ENCODE measurements around the gene TMPRSS9. TPM values are rescaled to one million over a fixed set of nuclear protein-coding genes. Genes with fewer than 3 reads are reported as not detected.

Gene TMPRSS9
- total and polyA plus RNA-seq, 3 donors from 2014 or later: 3.5 to 9.8 (median 8.4) TPM

- H3K9me3 ChIP-seq: no peaks in the 10 kb centered on the region
- no peaks in the 10 kb centered on the region for H3K36me3 ChIP-seq (ENCODE audit: low read depth, missing control alignments)
- no peaks in the 10 kb centered on the region for H3K27me3 ChIP-seq
- no peak overlapping the region for H3K4me3 ChIP-seq
- no peak for DNase-seq
- WGBS, 2 donors: 76% methylated on average over 20 to 25 of the region's 25 CpGs
- TF ChIP-seq, protein P1, sequence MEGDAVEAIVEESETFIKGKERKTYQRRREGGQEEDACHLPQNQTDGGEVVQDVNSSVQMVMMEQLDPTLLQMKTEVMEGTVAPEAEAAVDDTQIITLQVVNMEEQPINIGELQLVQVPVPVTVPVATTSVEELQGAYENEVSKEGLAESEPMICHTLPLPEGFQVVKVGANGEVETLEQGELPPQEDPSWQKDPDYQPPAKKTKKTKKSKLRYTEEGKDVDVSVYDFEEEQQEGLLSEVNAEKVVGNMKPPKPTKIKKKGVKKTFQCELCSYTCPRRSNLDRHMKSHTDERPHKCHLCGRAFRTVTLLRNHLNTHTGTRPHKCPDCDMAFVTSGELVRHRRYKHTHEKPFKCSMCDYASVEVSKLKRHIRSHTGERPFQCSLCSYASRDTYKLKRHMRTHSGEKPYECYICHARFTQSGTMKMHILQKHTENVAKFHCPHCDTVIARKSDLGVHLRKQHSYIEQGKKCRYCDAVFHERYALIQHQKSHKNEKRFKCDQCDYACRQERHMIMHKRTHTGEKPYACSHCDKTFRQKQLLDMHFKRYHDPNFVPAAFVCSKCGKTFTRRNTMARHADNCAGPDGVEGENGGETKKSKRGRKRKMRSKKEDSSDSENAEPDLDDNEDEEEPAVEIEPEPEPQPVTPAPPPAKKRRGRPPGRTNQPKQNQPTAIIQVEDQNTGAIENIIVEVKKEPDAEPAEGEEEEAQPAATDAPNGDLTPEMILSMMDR (IDR thresholded peaks at IDR 0.05): no peak
- no peak for TF ChIP-seq POLR2A (IDR thresholded peaks at IDR 0.05)
- no peak overlapping the region for H3K27ac ChIP-seq
- intact Hi-C loops (cut with DNase I; ENCODE audit: low total_unique reads): no loop called here
- H3K4me1 ChIP-seq: peaks cover 14% of the 10 kb centered on the region
These were observed 70.0 kb downstream of the TMPRSS9 start for GRCh38 chr19:2429917-2430535.

- 93 to 95% methylated on average over 22 to 37 of the region's 37 CpGs for WGBS, 2 donors
- no peak overlapping the region for H3K4me3 ChIP-seq
- no peaks in the 10 kb centered on the region for H3K36me3 ChIP-seq (ENCODE audit: low read depth, missing control alignments)
- H3K4me1 ChIP-seq: peaks cover 2% of the 10 kb centered on the region
- H3K27me3 ChIP-seq: no peaks in the 10 kb centered on the region
- intact Hi-C loops (cut with DNase I; ENCODE audit: low total_unique reads): no loop called here
- no peak for TF ChIP-seq POLR2A (IDR thresholded peaks at IDR 0.05)
- TF ChIP-seq, protein P1 (IDR thresholded peaks at IDR 0.05): no peak
- DNase-seq: no peak
- H3K9me3 ChIP-seq: no peaks in the 10 kb centered on the region
- H3K27ac ChIP-seq: no peak overlapping the region
These were observed 71.4 kb downstream of the TMPRSS9 start for GRCh38 chr19:2431318-2432055.

GRCh38 chr19:2432131-2432848 lies 72.2 kb downstream of the TMPRSS9 start:
- TF ChIP-seq, protein P1 (IDR thresholded peaks at IDR 0.05): no peak
- TF ChIP-seq POLR2A (IDR thresholded peaks at IDR 0.05): no peak
- no peaks in the 10 kb centered on the region for H3K36me3 ChIP-seq (ENCODE audit: low read depth, missing control alignments)

DNA sequence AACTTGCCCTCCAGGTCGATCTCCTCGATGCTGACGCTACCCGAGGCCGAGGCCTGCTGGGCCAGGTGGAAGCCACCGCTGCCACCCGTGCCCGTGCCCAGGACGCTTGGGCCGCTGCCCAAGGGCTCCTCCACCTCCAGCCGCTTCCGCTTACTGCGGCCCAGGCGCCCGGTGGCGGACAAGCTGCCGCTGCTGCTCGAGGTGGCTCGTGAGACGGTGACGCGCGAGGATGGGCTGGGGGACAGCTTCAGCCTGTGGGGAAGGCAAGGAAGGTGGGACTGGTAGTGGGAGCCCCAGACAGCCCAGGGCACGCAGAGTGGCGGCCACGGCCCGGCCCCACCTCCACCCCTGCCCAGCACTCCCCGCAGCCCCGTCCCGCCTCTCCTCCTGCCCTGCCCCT lies 73.8 kb downstream of the TMPRSS9 start:
- Histone ChIP-seq H3K27me3 (no peaks in the 10 kb centered on the region), H3K27ac (no peak overlapping the region), H3K4me3 (no peak overlapping the region), H3K4me1 (no peaks in the 10 kb centered on the region), H3K9me3 (no peaks in the 10 kb centered on the region), H3K36me3 (ENCODE audit: low read depth, missing control alignments) (no peaks in the 10 kb centered on the region)
- WGBS, 2 donors: 93 to 96% methylated on average over 12 to 30 of the region's 30 CpGs
- intact Hi-C loops (cut with DNase I; ENCODE audit: low total_unique reads): no loop called here
- no peak for TF ChIP-seq POLR2A (IDR thresholded peaks at IDR 0.05)
- TF ChIP-seq, protein P1 (IDR thresholded peaks at IDR 0.05): no peak
- DNase-seq: no peak

More at GRCh38 chr19:2432131-2432848, 72.2 kb downstream of the TMPRSS9 start:
- Histone ChIP-seq H3K4me1 (no peaks in the 10 kb centered on the region), H3K9me3 (no peaks in the 10 kb centered on the region), H3K4me3 (no peak overlapping the region), H3K27ac (no peak overlapping the region), H3K27me3 (no peaks in the 10 kb centered on the region)
- no peak for DNase-seq
- intact Hi-C loops (cut with DNase I; ENCODE audit: low total_unique reads): no loop called here
- WGBS, 2 donors: 95 to 96% methylated on average over 19 to 25 of the region's 25 CpGs
